ENCODE results near the gene DNPEP.

The DNPEP gene

DNA sequence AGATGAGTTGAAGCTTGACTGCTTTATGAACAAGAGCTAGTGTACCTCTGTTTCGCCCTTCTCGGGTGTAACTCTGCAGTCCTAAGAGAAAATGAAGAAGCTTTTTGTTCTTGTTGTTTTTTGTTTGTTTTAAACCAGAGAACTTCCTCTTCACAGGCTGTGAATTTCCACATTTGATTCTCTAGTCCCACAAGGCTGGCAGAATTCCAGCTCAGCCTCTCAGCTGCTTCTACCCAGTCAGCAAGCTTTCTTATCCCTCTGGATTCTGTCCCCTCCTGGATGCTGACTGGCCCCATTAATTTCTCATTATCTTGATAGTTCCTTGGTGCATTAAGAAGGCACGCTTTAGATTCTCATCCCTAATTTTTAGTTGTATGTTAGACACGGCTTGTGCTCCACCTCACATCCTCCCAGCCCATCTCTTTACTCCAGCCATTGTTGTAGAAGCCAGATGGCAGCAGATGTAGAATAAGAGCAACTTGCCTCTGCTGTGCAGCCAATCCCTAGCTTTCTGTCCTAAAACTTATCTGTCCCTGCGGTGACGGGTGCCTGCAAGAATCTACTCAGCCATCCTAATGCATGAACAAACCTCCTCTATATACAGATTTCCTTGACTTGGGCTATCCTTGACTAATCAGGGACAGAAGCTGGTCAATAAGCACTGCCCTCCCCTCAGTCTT, 42.8 kb downstream of the DNPEP start:
- no peak for DNase-seq (ENCODE audit: extremely low read depth, low read depth)
- TF ChIP-seq, protein P1, sequence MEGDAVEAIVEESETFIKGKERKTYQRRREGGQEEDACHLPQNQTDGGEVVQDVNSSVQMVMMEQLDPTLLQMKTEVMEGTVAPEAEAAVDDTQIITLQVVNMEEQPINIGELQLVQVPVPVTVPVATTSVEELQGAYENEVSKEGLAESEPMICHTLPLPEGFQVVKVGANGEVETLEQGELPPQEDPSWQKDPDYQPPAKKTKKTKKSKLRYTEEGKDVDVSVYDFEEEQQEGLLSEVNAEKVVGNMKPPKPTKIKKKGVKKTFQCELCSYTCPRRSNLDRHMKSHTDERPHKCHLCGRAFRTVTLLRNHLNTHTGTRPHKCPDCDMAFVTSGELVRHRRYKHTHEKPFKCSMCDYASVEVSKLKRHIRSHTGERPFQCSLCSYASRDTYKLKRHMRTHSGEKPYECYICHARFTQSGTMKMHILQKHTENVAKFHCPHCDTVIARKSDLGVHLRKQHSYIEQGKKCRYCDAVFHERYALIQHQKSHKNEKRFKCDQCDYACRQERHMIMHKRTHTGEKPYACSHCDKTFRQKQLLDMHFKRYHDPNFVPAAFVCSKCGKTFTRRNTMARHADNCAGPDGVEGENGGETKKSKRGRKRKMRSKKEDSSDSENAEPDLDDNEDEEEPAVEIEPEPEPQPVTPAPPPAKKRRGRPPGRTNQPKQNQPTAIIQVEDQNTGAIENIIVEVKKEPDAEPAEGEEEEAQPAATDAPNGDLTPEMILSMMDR (IDR thresholded peaks at IDR 0.05; ENCODE audit: low read depth, low read length), result no peak

DNA sequence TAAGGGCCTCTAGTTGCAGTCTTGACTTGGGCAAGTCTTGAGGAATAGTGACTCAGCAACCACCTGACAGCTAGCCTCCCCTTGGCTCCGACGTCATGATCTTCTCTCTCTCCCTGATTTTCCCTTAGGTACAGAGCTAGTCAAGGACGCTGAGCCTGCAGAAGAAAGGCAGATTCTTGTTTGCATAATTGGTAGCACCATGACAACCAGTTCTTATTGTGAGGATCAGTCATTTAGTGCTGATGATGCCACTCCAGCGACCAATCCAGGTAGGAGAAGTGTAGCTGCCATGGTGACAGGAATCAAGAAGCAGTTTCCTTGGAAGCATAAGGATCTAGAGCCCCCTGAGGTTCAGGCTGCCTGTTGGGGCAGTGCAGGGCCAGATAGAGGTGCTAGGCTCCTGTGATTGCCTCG, 52.3 kb downstream of the DNPEP start:
- no peak for DNase-seq (ENCODE audit: extremely low read depth, low read depth)
- TF ChIP-seq, protein P1 (IDR thresholded peaks at IDR 0.05; ENCODE audit: low read depth, low read length), result no peak

DNA sequence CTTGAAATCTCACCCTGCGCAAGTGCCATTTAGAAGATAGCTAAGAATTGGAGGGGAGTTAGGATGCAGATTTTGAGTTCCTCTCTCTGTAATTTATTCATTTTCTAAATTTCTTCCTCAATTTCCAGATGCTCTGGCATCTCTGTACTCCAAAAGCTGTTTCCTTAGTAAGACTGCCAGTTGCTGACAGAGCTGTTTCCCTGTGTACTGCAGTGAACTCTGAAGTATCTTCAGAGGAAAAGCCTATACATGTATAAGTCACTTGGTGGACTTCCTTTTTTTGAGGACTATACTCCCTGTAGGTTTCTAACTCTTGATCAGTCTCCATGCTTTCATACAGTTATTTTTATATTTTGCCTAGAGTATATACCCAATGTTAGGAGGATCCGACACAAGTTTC, 53.6 kb downstream of the DNPEP start:
- TF ChIP-seq, protein P1 (IDR thresholded peaks at IDR 0.05; ENCODE audit: low read depth, low read length), result no peak
- no peak for DNase-seq (ENCODE audit: extremely low read depth, low read depth)

DNA sequence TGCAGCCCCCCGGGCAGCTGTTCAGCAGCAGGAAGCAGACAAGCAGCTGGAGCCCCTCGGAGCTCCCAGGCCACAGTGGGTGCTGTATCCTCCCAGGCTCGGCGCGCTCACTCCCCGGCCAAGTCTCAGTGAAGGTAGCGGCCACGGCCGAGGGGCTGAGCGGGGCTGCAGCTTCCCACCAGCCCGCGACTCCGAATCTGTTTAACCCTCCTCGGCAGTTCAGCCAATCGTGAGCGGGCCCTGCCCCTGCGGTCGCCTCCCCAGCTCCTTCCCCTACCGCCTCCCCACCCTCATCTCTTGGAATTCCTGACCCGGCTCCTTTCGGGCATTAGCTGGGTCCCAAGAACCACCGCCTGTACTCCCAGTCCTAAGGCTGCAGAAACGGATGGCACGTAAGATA, 55.2 kb downstream of the DNPEP start, which contains the start of gene RESP18:
Gene RESP18, minus strand, starts transcription at position 203 of the 400 bp plus-strand sequence.
- no peak for DNase-seq (ENCODE audit: extremely low read depth, low read depth)
- TF ChIP-seq, protein P1 (IDR thresholded peaks at IDR 0.05; ENCODE audit: low read depth, low read length), result no peak

DNA sequence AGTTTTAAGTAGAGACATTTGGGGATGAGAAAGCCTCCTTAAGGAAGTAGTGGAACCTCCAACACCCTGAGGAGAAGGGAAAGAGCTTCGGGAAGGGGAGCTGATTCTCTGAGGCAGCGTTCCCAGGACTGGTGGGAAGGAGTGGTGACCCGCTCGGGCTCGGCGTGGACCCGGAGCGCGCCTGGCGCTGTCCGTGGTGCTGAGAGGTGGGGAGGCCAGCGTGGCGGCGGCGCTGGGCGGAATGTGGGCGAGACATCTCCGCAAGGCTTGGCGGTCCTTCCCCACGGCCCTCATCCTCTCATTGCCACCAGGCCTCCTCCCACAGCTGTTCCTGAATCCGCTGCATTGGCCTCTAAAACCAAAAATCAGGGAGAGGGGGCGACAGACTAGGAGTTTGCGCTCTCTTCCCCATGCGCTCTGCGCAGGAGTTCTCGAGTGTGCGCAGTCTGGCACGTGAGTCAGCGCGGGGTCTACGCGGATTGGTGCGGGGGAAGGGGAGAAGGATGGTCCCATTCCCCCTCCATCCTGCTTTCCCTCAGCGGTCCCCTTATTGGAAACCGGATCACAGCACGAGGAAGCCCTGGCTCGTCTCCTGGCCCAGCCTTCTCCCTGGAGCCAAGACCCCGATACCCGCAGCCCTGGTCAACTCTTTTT, 56.0 kb downstream of the DNPEP start:
- DNase-seq (ENCODE audit: extremely low read depth, low read depth), result no peak
- TF ChIP-seq, protein P1 (IDR thresholded peaks at IDR 0.05; ENCODE audit: low read depth, low read length), result no peak

DNA sequence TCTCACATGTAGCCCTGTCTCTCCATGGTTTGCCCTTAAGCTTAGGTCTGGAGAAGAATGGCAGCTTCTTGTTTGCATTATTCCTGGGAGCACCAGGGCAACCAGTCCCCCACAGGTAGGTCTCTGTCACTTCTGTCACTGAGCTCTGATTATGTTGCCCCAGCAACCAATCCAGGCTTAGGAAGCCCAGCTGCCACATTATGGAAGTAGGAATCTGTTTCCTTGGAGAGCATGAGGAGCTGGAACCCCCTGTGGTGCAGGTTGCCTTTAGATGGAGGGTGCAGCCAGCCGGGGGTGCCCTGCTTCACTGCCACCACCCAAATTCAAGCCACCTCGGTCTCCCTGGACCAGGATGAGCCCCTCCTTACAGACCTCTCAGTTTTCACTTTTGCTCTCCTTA, 60.0 kb downstream of the DNPEP start:
- no peak for DNase-seq (ENCODE audit: extremely low read depth, low read depth)
- TF ChIP-seq, protein P1 (IDR thresholded peaks at IDR 0.05; ENCODE audit: low read depth, low read length), result no peak

DNA sequence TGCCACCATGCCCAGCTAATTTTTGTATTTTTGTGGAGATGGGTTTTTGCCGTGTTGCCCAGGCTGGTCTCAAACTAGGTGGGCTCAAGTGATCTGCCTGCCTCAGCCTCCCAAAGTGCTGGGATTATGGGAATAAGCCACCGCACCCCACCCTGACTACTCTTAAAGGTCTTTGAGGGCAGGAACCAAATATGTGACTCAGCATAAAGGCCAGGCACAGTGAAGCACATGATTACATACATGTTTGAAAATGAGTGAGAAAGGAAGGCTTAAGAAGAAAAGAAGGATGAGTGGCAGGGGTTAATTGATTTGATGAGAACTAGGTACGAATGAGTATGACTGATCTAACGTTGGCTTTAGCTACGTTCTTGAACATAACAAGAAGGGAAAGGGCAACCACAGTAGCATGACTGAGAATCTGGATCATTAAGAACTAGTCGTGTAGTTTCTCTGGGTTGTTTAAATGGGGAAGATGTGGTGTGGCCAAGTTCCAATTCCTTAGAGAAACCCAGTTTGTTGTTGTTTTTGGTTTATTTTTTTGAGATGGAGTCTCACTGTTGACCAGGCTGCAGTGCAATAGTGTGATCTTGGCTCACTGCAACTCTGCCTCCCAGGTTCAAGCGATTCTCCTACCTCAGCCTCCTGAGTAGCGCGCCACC, 61.9 kb downstream of the DNPEP start:
- TF ChIP-seq, protein P1 (IDR thresholded peaks at IDR 0.05; ENCODE audit: low read depth, low read length), result no peak
- DNase-seq (ENCODE audit: extremely low read depth, low read depth), result no peak

All from AG09319 (cell line).